Right forelimb (tissue), 1 donor: Measurements from ENCODE around the gene AXL.
A peak's percentile ranks its signal among the peaks of the same experiment; 100 is the strongest.
"Not testable (repeated sequence)": the region's sequence is repeated elsewhere in the genome, so short reads cannot be mapped to it uniquely, and the experiment has no call there.

Experiments
- DNase-seq: peaks from one replicate; pipeline ENCODE4 v3.0.0-alpha.2; 2018

Gene AXL

DNA sequence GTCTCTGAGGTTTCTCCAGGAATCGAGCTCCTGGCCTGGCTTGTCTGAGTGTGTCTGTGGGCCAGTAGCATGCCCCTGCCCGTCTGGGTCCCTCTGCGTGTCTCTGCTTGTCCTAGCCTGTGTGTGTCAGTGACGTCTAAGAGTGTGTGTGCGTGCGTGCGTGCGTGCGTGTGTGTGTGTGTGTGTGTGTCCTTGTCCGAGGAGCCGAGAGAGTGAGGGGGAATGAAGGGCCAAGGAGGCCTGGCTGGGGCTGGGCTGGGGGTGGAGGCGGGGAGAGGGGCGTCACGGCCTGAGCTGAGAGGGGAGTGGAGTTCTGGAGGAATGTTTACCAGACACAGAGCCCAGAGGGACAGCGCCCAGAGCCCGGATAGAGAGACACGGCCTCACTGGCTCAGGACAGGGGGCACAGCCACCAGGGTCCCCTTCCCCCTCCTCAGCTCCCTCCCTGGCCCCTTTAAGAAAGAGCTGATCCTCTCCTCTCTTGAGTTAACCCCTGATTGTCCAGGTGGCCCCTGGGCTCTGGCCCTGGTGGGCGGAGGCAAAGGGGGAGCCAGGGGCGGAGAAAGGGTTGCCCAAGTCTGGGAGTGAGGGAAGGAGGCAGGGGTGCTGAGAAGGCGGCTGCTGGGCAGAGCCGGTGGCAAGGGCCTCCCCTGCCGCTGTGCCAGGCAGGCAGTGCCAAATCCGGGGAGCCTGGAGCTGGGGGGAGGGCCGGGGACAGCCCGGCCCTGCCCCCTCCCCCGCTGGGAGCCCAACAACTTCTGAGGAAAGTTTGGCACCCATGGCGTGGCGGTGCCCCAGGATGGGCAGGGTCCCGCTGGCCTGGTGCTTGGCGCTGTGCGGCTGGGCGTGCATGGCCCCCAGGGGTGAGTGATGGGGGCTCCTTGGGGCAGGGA is at the start of gene AXL:
TSS of gene AXL (plus strand) at position 609 of the 893 bp plus-strand sequence. CDS start at position 779, 170 bp downstream.
- peak; percentile 89 for DNase-seq

DNA sequence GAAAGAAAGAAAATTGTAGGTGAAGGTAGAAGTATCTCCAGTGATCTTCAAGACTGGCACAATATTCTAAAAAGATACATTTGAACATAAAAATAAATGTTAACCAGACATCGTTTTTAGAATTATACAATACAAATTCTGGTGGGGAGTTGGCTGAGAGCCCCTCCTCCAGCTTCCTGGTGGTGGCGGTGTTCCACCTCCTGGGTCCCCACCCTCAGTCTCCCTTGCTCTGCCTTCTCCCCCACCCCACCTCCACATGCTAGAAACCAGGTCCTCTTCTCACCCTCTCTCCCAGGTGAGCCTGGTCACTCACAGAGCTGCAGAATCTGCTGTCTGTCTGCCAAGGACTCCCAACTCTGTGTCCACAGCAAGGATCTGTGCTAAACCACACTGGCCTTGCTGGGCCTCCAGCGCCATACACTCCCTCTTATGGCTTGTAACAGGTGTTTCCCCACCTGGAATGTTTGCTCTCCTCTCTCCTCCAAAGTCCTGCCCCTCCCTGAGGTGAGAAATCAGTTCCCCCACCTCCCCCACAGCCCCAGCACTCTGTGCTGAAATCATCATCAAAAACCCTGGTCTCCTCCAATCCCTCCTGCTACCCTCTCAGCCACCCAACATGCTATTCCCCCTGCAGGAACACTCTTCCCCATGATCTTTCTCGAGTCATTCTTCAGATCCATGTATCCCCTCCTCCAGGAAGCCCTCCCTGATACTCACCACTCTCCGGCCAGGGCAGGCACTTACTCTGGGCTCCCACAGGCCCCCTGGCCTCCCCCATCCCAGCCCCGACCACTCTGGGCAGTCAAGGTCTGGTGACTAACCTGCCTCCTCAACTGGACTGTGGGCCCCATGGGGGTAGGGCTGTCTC is 46.5 kb upstream of the AXL start:
- DNase-seq: no peak

DNA sequence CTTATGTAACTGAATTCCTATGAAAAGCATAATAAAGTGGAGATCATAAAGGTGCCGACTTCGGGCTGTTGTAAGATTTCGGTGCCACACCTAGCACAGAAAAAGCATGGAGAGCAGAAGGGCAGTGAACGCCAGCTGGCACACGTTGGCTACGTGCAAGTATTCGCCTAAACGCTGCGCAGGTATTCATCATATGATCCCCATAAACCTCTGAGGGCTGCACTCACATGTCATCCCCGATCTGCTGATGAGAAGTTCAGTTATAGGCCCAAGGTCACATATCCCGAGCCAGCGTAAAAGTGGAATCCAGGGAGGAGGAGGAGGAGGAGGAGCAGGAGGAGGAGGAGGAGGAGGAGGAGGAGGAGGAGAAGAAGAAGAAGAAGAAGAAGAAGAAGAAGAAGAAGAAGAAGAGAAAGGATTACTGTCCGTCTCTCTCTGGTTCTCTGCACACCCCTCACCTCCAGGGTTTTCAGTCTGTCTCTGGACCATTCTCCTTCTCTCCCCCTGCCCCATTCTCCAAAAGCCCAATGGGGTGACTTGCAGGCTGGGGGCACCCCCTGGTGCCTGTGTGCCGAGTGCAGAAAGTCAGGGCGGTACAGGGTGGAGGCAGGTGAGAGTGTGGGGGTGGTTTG is 44.6 kb upstream of the AXL start:
- DNase-seq: no peak

DNA sequence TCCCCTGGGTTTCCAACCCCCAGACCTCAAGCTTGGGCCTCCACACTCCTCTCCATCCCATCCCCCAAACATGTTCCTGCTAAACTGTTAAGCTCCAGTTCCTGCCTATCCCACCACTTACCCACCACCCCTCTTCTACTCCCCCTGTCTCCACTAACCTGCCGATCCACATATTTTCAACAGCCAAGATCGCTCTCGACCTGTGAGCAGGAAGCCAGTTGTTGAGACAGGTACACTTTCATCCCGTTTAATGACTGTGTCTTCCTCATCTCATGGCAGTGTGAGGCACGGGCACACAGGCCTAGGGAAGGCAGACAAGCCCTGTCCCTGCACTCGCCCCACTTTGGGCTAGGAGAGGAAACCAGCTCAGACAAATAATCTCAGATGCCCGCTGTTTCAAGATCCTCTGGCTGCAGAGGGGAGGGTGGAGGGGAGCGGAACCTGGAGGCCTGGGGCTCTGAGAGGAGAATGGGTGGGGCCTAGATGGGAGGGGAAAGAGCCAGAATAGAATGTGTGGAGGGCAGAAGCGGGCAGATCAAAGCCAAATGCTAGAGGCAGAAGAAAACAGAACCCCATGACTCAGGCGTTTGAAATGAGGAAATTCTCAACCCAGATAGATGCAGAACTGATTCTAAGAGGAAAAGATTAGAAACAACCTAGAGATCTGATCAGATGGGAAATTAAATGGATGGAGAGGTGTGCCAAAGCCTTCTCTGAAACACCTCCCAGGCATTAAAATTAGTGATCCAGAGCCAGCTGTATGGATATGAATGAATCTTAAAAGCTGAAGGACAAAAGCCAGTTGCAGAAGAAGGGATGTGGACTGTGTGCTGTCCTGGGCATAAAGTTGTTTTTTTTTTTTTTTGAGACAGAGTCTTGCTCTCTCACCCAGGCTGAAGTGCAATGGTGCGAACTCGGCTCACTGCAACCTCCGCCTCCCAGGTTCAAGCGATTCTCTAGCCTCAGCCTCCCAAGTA is 42.9 kb upstream of the AXL start:
- DNase-seq: no peak

DNA sequence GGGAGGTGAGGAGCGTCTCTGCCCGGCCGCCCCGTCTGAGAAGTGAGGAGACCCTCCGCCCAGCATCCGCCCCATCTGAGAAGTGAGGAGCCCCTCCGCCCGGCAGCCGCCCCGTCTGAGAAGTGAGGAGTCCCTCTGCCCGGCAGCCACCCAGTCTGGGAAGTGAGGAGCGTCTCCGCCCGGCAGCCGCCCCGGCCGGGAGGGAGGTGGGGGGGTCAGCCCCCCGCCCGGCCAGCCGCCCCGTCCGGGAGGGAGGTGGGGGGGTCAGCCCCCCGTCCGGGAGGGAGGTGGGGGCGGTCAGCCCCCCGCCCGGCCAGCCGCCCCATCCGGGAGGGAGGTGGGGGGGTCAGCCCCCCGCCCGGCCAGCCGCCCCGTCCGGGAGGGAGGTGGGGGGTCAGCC is 38.9 kb upstream of the AXL start:
- not testable (repeated sequence) for DNase-seq

DNA sequence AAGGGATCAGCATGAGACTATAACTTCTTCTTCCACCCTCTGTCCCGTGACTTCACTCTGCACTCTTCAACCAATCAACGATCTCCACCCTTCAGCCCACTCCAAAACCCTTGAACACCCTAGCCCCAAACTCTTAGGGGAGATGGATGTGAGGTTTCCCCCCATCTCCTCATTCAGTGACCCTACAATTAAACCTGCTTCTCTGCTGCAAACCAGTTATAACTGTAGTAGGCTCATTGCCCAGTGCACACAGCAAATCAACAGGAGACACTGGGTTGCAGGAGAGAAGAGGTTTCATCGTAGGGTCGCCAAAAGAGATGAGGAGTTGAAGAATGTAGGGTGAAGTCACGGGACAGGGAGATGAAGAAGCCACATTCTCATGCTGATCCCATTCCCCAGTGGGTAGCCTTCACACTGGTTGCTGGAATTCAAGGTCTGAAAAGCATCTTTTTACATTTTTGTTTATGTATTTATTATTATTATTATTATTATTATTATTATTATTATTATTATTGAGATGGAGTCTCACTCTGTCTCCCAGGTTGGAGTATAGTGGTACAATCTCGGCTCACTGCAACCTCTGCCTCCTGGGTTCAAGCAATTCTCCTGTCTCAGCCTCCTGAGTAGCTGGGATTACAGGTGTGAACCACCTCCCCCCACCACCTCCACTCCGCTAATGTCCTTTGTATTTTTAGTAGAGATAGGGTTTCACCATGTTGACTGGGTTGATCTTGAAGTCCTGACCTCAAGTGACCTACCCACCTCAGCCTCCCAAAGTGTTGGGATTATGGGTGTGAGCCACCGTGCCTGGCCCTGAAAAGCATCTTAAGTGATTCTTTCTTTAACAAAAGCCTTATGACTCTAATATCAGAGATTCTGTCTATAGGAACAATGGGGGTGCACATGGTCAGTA is 31.8 kb upstream of the AXL start:
- DNase-seq: no peak

DNA sequence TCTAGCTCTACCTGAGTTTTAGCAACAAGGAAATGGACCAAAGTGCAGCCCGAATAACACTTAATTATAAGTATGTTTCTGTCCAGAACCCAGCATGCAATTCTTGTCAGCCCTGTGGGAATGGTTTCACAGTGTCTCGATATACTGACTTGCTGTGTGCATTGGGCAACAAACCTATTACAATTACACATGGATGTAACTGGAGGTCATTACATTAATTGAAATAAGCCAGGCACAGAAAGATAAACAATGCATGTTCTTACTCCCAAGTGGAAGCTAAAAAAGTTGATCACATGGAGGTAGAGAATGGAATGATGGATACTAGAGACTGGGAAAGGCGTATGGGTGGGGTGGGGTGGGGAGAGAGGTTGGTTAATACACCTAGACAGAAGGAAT is 31.1 kb upstream of the AXL start:
- no peak for DNase-seq

DNA sequence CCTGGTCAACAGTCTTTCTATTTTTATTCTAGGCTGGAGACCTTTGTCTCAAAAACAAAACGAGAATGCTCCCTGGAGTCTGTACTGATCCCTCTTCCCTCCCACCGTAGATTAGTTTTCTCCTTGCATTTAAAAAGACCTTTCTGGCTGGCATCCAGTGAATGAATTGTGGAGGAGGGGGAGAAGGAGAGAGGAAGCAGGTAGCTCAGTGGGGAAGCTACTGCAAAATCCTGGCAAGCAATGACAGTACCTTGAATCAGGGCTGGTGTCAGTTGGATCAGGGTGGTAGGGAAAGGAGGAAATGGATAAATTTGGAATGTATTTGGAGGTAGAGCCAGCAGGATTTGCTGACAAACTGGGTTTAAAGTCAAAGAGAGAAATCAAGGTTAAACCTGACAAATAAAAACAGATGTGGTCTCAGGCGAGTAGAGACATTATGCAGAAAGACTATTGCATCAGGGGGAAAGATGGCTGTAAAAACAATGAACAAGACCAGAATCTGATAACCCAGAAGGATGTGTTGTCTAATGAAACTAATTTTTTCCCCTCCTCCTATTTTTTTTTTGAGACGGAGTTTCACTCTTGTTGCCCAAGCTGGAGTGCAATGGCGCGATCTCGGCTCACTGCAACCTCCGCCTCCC is 29.5 kb upstream of the AXL start:
- DNase-seq: no peak

DNA sequence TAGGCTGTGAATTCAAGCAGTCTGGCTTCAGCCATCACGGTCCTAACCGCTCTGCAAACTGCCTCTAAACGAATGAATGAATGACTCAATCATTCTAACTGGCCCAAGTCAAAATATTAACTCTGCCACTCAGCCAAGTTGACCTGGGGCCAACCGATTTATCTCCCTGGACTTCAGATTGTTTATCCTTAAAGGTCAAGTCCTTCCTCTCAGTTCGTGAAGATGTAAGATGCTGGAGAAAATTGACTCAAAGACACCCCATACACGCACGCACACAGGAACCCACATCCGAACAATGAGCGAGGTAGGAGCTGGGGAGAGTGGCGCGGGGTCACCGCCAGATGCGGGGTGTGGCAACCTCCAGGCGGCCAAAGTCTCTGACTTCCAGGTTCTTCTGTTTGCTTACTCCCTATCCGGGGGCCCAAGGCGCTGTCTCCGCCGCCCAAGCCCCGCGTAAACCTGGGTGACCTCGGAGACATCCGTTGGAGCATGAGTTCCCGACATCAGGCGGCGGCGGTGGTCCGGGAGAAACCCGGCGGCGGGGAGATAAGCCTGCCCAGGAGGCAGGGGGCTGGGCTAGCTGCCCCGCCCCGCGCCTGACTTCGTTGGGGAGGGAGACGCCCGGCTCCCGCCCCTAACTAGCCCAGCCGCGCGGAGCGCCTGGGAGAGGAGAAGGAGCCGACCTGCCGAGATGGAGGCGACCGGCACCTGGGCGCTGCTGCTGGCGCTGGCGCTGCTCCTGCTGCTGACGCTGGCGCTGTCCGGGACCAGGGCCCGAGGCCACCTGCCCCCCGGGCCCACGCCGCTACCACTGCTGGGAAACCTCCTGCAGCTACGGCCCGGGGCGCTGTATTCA is 26.2 kb upstream of the AXL start, which contains the start of gene CYP2S1:
TSS of gene CYP2S1 (plus strand) at position 646 of the 856 bp plus-strand sequence. CDS start at position 692, 46 bp downstream.
- DNase-seq: no peak

DNA sequence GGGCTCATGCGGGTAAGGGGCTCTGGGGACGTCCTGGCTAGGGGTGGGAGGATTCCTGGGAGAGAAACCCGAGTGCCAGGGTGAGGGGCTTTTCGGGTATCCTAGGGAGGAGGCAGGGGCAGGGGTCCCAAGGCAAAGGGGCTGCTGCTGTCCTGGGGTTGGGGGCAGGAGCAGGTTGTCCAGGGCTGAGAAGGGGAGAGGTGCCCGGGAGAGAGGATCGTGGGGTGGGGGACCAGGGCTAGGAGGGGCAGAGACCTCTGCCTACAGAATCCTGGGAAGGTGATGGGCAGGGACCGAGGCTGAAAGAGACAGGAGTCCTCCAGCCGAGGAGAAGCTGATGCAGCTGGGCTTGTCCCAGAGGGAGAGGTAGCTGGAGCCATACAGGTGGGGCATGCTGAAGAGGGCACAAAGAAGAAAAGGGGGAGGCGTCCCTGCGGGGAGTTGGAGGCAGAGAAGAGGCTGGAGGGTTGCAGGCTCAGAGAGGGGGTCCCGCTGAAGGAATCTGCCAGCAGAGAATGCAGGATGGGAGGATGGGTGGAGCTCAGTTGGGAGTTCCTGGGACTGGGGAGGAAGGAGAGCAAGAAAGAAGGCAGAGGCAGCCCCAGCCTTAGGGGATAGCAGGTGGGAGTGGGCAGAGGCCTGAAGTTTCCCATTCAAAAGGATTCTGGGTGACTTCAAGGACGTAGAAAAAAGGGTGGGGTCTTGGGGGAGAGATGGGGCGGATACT is 25.4 kb upstream of the AXL start:
- no peak for DNase-seq

DNA sequence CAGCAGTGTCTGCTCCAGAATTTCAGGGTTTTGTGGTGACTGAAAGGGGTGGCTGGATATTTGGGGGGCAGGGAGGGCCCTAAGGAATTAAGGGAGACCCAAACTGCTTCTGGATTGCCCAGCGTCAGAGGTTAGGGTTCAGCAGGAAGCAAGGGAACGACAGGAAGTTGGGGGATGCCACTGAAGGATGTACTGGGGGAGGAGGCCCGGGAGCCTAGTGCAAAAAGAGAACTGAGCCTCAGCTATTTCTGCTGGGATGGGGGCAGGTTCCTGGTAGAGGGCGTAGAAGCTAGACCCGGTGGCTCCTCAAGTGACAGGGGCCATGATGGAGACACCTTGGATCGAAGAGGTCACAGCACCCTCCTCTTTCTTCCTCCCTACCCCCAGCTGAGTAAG is 24.9 kb upstream of the AXL start:
- no peak for DNase-seq

DNA sequence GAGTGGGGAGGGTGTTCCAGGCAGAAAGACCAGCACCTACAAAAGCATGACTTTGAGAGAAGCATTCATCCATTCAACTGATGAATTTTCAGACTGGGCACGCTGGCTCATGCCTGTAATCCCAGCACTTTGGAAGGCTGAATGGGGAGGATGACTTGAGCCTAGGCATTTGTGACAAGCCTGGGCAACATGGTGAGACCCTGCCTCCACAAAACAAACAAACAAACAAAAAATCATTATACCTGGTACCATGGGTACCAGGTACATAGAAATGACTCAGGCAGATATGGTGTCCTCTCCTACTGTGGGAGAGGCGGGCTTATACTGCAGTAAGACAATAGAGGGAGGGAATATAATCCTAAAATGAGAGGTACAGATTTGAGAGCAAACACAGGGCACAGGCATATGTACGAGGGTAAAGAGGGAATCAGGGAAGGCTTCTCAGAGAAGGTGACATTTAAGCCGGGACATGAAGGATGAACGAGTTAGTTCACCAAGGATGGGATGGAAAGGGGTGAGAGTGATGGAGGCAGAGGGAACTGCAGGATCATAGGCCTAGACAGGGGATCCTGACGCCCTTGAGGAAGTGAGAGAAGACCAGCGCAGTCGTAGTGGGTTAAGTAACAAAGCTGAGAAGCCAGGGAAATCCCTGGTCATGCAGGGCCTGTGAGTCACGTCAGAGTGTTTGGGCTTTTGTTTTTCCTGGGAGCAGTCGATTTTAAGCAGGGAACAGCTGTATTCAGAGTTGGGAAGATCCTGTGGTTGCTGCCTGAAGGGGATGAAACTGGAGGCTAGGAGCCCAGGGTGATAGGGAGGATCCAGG is 23.1 kb upstream of the AXL start:
- no peak for DNase-seq

DNA sequence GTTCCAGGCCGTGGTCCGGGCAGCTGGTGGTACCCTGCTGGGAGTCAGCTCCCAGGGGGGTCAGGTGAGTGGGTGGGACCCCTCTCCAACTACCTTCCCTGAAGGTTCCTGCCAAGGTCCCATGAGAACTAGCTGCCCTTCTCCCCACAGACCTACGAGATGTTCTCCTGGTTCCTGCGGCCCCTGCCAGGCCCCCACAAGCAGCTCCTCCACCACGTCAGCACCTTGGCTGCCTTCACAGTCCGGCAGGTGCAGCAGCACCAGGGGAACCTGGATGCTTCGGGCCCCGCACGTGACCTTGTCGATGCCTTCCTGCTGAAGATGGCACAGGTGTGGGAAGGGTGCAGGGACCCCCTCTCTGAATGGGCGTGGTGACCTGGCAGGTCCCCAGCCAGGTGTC is 20.5 kb upstream of the AXL start:
- no peak for DNase-seq

DNA sequence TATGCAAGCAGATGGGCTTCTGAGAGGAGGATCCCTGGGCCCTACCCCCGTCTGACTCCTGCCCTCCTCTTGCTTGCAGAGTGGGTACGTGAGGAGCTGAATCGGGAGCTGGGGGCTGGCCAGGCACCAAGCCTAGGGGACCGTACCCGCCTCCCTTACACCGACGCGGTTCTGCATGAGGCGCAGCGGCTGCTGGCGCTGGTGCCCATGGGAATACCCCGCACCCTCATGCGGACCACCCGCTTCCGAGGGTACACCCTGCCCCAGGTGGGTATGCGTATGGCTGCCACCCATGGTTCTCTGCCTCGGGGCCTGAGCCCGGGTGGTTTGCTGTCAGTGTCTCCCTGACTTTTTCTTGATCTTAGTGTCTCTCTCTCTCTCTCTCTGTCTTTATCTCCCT is 15.7 kb upstream of the AXL start:
- DNase-seq: no peak

DNA sequence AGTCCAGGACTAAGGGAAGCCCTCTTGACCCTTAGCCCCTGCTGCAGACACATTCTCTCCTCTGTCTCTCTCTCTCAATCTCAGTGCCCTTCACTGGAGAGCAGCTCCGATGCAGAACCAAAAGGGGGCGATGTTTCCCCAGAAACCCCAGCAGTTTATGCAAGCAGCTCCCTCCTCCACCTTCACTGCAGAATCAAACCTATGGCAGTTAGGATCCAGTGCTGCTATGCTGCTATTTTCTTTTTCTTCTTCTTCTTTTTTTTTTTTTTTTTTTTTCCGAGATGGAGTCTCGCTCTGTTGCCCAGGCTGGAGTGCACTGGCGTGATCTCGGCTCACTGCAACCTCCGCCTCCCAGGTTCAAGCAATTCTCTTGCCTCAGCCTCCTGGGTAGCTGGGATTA is 14.7 kb upstream of the AXL start:
- peak; percentile 88 for DNase-seq

DNA sequence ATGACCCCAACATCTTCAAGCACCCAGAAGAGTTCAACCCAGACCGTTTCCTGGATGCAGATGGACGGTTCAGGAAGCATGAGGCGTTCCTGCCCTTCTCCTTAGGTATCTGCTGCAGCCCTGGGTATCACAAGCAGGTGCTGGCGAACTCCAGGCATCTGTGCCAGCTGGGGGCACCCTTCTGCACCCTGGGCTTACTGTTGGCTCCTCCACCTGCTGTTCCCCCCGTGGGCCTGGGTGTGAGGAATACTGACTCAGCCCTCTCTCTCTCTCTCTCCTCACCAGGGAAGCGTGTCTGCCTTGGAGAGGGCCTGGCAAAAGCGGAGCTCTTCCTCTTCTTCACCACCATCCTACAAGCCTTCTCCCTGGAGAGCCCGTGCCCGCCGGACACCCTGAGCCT is 13.0 kb upstream of the AXL start:
- no peak for DNase-seq

DNA sequence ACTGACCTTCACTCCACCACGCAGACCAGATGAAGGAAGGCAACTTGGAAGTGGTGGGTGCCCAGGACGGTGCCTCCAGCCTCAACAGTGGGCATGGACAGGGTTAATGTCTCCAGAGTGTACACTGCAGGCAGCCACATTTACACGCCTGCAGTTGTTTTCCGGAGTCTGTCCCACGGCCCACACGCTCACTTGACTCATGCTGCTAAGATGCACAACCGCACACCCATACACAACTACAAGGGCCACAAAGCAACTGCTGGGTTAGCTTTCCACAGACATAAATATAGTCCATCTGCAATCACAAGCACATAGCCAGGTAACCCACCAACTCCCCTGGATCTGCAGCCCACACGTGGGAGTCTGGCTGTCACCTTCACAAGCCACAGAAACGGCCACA is 12.6 kb upstream of the AXL start:
- DNase-seq: no peak
